ENCODE measurements around the gene RUNDC3A.

DNA sequence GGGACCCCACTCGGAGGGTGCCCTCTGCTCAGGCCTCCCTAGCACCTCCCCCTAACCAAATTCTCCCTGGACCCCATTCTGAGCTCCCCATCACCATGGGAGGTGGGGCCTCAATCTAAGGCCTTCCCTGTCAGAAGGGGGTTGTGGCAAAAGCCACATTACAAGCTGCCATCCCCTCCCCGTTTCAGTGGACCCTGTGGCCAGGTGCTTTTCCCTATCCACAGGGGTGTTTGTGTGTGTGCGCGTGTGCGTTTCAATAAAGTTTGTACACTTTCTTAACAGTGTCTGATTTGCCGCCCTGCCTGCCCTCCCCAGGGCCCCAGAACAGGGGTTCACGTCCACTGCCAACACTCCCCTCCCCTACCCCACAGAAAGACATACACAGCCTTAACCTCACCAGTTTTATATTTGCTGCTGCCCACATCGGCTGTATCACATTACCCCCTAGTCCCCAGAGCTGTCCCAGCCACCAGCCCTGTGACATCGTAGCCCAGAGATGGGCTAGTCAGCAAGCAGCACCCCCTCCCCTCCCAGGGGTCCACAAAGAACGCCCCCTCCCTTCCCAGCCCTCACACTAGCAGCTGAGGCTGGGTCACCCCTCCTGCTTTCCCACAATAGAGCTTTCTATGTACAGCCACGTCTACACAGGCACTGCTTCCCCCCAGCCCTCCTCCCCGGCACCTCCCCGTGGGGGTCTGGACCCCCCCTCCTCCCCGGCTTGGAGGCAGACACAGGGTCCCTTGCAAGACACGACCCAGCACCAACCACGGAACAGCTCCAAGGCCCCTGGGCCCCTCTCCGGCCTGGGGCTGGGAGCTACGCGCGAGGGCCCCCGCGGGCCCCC lies 44.6 kb downstream of the RUNDC3A start:
- TF ChIP-seq TEAD4 (IDR thresholded peaks at IDR 0.05; ENCODE audit: low read depth, low read length), result no peak
- TF ChIP-seq, protein P1, sequence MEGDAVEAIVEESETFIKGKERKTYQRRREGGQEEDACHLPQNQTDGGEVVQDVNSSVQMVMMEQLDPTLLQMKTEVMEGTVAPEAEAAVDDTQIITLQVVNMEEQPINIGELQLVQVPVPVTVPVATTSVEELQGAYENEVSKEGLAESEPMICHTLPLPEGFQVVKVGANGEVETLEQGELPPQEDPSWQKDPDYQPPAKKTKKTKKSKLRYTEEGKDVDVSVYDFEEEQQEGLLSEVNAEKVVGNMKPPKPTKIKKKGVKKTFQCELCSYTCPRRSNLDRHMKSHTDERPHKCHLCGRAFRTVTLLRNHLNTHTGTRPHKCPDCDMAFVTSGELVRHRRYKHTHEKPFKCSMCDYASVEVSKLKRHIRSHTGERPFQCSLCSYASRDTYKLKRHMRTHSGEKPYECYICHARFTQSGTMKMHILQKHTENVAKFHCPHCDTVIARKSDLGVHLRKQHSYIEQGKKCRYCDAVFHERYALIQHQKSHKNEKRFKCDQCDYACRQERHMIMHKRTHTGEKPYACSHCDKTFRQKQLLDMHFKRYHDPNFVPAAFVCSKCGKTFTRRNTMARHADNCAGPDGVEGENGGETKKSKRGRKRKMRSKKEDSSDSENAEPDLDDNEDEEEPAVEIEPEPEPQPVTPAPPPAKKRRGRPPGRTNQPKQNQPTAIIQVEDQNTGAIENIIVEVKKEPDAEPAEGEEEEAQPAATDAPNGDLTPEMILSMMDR (IDR thresholded peaks at IDR 0.05; ENCODE audit: control extremely low read depth in 1 of 3, insufficient read depth in 1 of 3, low read depth in 1 of 3, low read length in 3 of 3), result no peak
- peak; percentile 31; the same call in 1 of the 2 replicates for TF ChIP-seq POLR2AphosphoS5 (IDR thresholded peaks at IDR 0.05; ENCODE audit: low read depth, low read length)
- no peak for TF ChIP-seq SIRT6 (IDR thresholded peaks at IDR 0.05; ENCODE audit: low read length)
- TF ChIP-seq, protein P2, sequence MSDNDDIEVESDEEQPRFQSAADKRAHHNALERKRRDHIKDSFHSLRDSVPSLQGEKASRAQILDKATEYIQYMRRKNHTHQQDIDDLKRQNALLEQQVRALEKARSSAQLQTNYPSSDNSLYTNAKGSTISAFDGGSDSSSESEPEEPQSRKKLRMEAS (IDR thresholded peaks at IDR 0.05), result no peak
